SK-N-SH (cell line): ENCODE data around the gene KEL. TPM values are rescaled to one million over a fixed set of nuclear protein-coding genes. Genes with fewer than 3 reads are reported as not detected.

Source experiments
- CTCF ChIA-PET: fragments of 300-600, 350-600 bp; formaldehyde crosslinking; extraction: SDS; loops from one replicate; lab custom pipeline; 2021; lab: Yijun Ruan, JAX
- POLR2A ChIA-PET: fragments of 350-600 bp; sonication (Branson Sonifier 250); formaldehyde crosslinking; extraction: SDS; loops from one replicate; lab custom pipeline; 2020; ENCODE audit warnings: antibody characterized with exemption, inconsistent platforms; lab: Yijun Ruan, JAX
- DNase-seq: peaks from one replicate; pipeline ENCODE4 v3.0.0; 2012
- H2AFZ ChIP-seq: fragments of 200-600 bp; sonication (generic); 2 replicates; pipeline ENCODE4 v1.8.1; 2016; ENCODE audit warnings: antibody characterized with exemption, mild to moderate bottlenecking, low read depth
- H3F3A ChIP-seq: fragments of 200-600 bp; sonication (generic); replicated peaks from 2 replicates; pipeline ENCODE3; 2016; ENCODE audit warnings: antibody characterized with exemption, mild to moderate bottlenecking; ENCODE audit not compliant: insufficient read depth
- H3K27ac ChIP-seq, 2 experiments: fragments of 200-500 bp in 1 of 2; fragments of 200-600 bp in 1 of 2; sonication (Bioruptor generic) in 1 of 2; sonication (generic), shearing (Covaris generic) in 1 of 2; 2 replicates each; pipeline versions ENCODE4 v1.5.1 to v1.6.1; 2014 to 2016; ENCODE audit warnings: low read depth in 2 of 2, inconsistent platforms in 1 of 2, low read length in 1 of 2, mild to moderate bottlenecking in 1 of 2, mixed read lengths in 1 of 2
- H3K27me3 ChIP-seq: fragments of 200-600 bp; sonication (generic), shearing (Covaris generic); 2 replicates; pipeline ENCODE4 v1.6.1; 2016; ENCODE audit warnings: mixed run types; ENCODE audit not compliant: insufficient read depth
- H3K36me3 ChIP-seq, 2 experiments: fragments of 200-500 bp in 1 of 2; fragments of 200-600 bp in 1 of 2; sonication (Bioruptor generic) in 1 of 2; sonication (generic) in 1 of 2; replicated peaks in 1 of 2; 2 replicates each; pipeline versions ENCODE3 to v1.5.1; 2014 to 2016; ENCODE audit warnings: low read length in 1 of 2, mild to moderate bottlenecking in 1 of 2; ENCODE audit not compliant: insufficient read depth in 2 of 2, control insufficient read depth in 1 of 2
- H3K4me1 ChIP-seq, 2 experiments: fragments of 200-500 bp in 1 of 2; fragments of 200-600 bp in 1 of 2; sonication (Bioruptor generic) in 1 of 2; sonication (generic), shearing (Covaris generic) in 1 of 2; 2 replicates each; pipeline versions ENCODE4 v1.5.1 to v1.6.1; 2014 to 2016; ENCODE audit warnings: low read depth in 1 of 2, low read length in 1 of 2, mixed run types in 1 of 2; ENCODE audit not compliant: insufficient read depth in 2 of 2, control insufficient read depth in 1 of 2
- H3K4me2 ChIP-seq: fragments of 200-600 bp; sonication (generic), shearing (Covaris generic); 2 replicates; pipeline ENCODE4 v1.6.1; 2017; ENCODE audit warnings: mixed run types
- H3K4me3 ChIP-seq, 2 experiments: fragments of 200-500 bp in 1 of 2; fragments of 200-600 bp in 1 of 2; sonication (Bioruptor generic) in 1 of 2; sonication (generic), shearing (Covaris generic) in 1 of 2; 2 replicates each; pipeline versions ENCODE4 v1.5.1 to v1.8.1; 2014 to 2016; ENCODE audit warnings: low read depth in 2 of 2, inconsistent platforms in 1 of 2, low read length in 1 of 2, mild to moderate bottlenecking in 1 of 2, mixed read lengths in 1 of 2, moderate library complexity in 1 of 2
- H3K79me2 ChIP-seq: fragments of 200-600 bp; sonication (generic); 2 replicates; pipeline ENCODE4 v1.8.1; 2017; ENCODE audit warnings: mild to moderate bottlenecking; ENCODE audit not compliant: insufficient read depth
- H3K9ac ChIP-seq: fragments of 200-600 bp; sonication (generic); 2 replicates; pipeline ENCODE4 v1.6.1; 2017; ENCODE audit warnings: mixed run types
- H3K9me2 ChIP-seq: fragments of 200-600 bp; sonication (generic); 2 replicates; pipeline ENCODE4 v1.6.1; 2017; ENCODE audit warnings: mixed run types
- H3K9me3 ChIP-seq: fragments of 200-600 bp; sonication (generic); 2 replicates; pipeline ENCODE4 v1.6.1; 2017; ENCODE audit warnings: mixed run types, mild to moderate bottlenecking, moderate library complexity
- H4K20me1 ChIP-seq: fragments of 200-600 bp; sonication (generic); 2 replicates; pipeline ENCODE4 v1.6.1; 2017; ENCODE audit warnings: mild to moderate bottlenecking, mixed run types; ENCODE audit not compliant: insufficient read depth
- EP300 ChIP-seq, 2 experiments: IDR thresholded peaks; 2 replicates each; pipeline versions ENCODE4 v1.4.0 to v1.6.1; 2012; ENCODE audit warnings: borderline replicate concordance in 1 of 2, low read depth in 1 of 2, low read length in 1 of 2
- NRF1 ChIP-seq: IDR thresholded peaks from 2 replicates; pipeline ENCODE4 v1.6.1; 2012; ENCODE audit warnings: low read depth, mild to moderate bottlenecking, low read length
- TCF12 ChIP-seq: IDR thresholded peaks from 2 replicates; pipeline ENCODE4 v1.4.0; 2012
- TEAD4 ChIP-seq: IDR thresholded peaks from 2 replicates; pipeline ENCODE4 v1.4.0; 2012; ENCODE audit warnings: mild to moderate bottlenecking, borderline replicate concordance; ENCODE audit not compliant: insufficient read depth
- WGBS: methylation state at CpG from one replicate; pipeline ENCODE4 v1.1.6; 2017; ENCODE audit warnings: low lambda C conversion rate; 5-methylcytosine and 5-hydroxymethylcytosine counted together
- polyA plus RNA-seq, 3 experiments: library from polyadenylated mRNA; depleted of rRNA; stranded (reverse); fragments of >200 nt; gene quantifications; 2 replicates each; pipeline ENCODE4 v1.2.3, GENCODE V29; 2012
- TF ChIP-seq, protein P1 (sequence below): fragments of 150-350 bp; IDR thresholded peaks from 2 replicates; pipeline ENCODE4 v1.6.1; 2016; ENCODE audit warnings: mild to moderate bottlenecking, low read depth, low read length
- TF ChIP-seq, protein P2 (sequence below): IDR thresholded peaks from 2 replicates; pipeline ENCODE4 v1.6.1; 2012; ENCODE audit warnings: mild to moderate bottlenecking, low read depth, low read length, moderate library complexity

Gene KEL
- polyA plus RNA-seq, 1 of the 3 experiments (the other 2 are of a cell fraction): 0.05 TPM

DNA sequence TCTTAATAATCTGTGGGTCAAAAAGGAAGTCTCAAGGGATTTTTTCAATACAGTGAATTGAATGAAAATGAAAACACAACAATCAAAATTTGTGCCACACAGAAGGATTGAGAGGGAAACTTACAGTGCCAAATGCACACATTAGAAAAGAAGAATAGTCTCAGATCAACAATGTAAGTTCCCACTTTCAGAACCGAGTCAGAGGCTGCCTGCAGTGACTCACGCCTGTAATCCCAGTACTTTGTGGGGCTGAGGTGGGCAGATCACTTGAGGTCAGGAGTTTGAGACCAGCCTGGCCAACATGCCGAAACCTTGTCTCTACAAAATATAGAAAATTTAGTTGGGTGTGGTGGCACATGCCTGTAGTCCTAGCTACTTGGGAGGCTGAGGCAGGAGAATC is 12.5 kb upstream of the KEL start:
- no peaks in the 10 kb centered on the region for H3K27me3 ChIP-seq
- no peak overlapping the region for H3K27ac ChIP-seq
- H3K4me2 ChIP-seq: no peak overlapping the region
- CTCF ChIA-PET: interaction anchor here (1.0 kb wide), 1 partner anchor 29 kb away, joined by 3 read pairs; no protein-coding TSS in a partner anchor
- H4K20me1 ChIP-seq: no peaks in the 10 kb centered on the region
- H3K4me1 ChIP-seq: no peaks in the 10 kb centered on the region
- 12% methylated on average over 3 of the region's 3 CpGs for WGBS
- POLR2A ChIA-PET: no interaction called here
- TF ChIP-seq, protein P1, sequence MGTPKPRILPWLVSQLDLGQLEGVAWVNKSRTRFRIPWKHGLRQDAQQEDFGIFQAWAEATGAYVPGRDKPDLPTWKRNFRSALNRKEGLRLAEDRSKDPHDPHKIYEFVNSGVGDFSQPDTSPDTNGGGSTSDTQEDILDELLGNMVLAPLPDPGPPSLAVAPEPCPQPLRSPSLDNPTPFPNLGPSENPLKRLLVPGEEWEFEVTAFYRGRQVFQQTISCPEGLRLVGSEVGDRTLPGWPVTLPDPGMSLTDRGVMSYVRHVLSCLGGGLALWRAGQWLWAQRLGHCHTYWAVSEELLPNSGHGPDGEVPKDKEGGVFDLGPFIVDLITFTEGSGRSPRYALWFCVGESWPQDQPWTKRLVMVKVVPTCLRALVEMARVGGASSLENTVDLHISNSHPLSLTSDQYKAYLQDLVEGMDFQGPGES: no peak
- no peak for TF ChIP-seq TCF12
- TF ChIP-seq EP300 (IDR thresholded peaks at IDR 0.05; ENCODE audit: borderline replicate concordance in 1 of 2, low read depth in 1 of 2, low read length in 1 of 2): no peak
- TF ChIP-seq, protein P2, sequence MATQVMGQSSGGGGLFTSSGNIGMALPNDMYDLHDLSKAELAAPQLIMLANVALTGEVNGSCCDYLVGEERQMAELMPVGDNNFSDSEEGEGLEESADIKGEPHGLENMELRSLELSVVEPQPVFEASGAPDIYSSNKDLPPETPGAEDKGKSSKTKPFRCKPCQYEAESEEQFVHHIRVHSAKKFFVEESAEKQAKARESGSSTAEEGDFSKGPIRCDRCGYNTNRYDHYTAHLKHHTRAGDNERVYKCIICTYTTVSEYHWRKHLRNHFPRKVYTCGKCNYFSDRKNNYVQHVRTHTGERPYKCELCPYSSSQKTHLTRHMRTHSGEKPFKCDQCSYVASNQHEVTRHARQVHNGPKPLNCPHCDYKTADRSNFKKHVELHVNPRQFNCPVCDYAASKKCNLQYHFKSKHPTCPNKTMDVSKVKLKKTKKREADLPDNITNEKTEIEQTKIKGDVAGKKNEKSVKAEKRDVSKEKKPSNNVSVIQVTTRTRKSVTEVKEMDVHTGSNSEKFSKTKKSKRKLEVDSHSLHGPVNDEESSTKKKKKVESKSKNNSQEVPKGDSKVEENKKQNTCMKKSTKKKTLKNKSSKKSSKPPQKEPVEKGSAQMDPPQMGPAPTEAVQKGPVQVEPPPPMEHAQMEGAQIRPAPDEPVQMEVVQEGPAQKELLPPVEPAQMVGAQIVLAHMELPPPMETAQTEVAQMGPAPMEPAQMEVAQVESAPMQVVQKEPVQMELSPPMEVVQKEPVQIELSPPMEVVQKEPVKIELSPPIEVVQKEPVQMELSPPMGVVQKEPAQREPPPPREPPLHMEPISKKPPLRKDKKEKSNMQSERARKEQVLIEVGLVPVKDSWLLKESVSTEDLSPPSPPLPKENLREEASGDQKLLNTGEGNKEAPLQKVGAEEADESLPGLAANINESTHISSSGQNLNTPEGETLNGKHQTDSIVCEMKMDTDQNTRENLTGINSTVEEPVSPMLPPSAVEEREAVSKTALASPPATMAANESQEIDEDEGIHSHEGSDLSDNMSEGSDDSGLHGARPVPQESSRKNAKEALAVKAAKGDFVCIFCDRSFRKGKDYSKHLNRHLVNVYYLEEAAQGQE: no peak
- TF ChIP-seq NRF1: no peak
- H3K9me2 ChIP-seq: no peaks in the 10 kb centered on the region
- H3K4me3 ChIP-seq: no peak overlapping the region
- H3K79me2 ChIP-seq: no peaks in the 10 kb centered on the region
- no peaks in the 10 kb centered on the region for H3F3A ChIP-seq
- H3K9ac ChIP-seq: no peak overlapping the region
- DNase-seq: no peak
- no peaks in the 10 kb centered on the region for H3K36me3 ChIP-seq
- H2AFZ ChIP-seq: no peak overlapping the region
- no peaks in the 10 kb centered on the region for H3K9me3 ChIP-seq

GRCh38 chr7:142969183-142969582 is 7.0 kb upstream of the KEL start:
- Histone ChIP-seq H3K36me3 (no peaks in the 10 kb centered on the region), H3K79me2 (no peaks in the 10 kb centered on the region), H3K4me2 (no peak overlapping the region), H3K9ac (no peak overlapping the region), H3K4me1 (no peaks in the 10 kb centered on the region), H3F3A (no peaks in the 10 kb centered on the region), H3K9me3 (no peaks in the 10 kb centered on the region), H3K27me3 (no peaks in the 10 kb centered on the region; the same call in 1 of the 2 replicates), H4K20me1 (no peaks in the 10 kb centered on the region), H2AFZ (no peak overlapping the region), H3K4me3 (no peak overlapping the region), H3K27ac (no peak overlapping the region), H3K9me2 (no peaks in the 10 kb centered on the region)
- no peak for TF ChIP-seq TEAD4
- POLR2A ChIA-PET: no interaction called here
- WGBS: 4% methylated on average over 4 of the region's 4 CpGs
- no peak for DNase-seq
- CTCF ChIA-PET: interaction anchor here (1.2 kb wide), 1 partner anchor 35 kb away, joined by 4 read pairs; no protein-coding TSS in a partner anchor
